ENCODE results near the gene FCHO1. TPM values are rescaled to one million over a fixed set of nuclear protein-coding genes. Genes with fewer than 3 reads are reported as not detected.

FCHO1 gene
- total RNA-seq, 1 experiment from 2014 or later = 1.1 TPM

DNA sequence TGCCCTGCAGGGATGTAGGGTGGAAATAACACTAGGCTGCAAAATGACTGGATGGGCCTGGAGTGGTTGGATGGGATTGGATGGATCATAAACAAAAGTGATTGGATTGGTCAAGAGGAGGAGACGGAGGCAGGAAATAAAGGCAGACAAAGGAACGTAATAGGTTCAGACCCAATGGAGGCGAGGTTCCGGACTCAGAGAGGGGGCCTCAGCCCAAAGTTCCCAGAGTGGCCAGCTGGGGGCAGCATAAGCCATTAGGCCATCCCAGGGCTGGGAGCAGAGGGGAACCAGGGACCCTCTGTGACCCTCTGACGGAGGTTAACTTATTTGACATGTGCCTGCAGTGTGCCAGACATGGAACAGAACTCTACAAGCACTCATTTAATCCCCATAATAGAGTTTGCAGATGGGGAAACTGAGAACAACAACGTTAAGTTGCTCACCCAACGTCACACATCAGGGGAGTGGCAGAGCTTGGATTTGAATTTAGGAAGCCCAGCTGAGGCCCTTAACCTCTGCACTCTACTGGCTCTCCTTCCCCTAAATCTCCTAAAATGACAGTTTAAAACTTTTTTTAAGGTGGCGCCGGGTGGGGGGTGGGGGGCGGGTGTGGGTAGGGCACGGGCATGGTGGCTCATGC, 47.3 kb upstream of the FCHO1 start:
- Histone ChIP-seq H3K36me3 (ENCODE audit: control insufficient read depth, insufficient read depth, low read length) (no peaks in the 10 kb centered on the region), H3K27me3 (ENCODE audit: control insufficient read depth, insufficient read depth, low read length) (no peaks in the 10 kb centered on the region), H3K27ac (ENCODE audit: low read length) (no peak overlapping the region), H3K4me1 (ENCODE audit: control insufficient read depth, insufficient read depth, low read length) (no peaks in the 10 kb centered on the region), H3K9me3 (ENCODE audit: control insufficient read depth, insufficient read depth, low read depth, low read length) (no peaks in the 10 kb centered on the region), H3K4me3 (ENCODE audit: low read depth in 2 of 2, low read length in 2 of 2) (no peak overlapping the region)
- intact Hi-C loops (cut with micrococcal nuclease; ENCODE audit: unreplicated experiment) = no loop called here
- TF ChIP-seq, protein P1, sequence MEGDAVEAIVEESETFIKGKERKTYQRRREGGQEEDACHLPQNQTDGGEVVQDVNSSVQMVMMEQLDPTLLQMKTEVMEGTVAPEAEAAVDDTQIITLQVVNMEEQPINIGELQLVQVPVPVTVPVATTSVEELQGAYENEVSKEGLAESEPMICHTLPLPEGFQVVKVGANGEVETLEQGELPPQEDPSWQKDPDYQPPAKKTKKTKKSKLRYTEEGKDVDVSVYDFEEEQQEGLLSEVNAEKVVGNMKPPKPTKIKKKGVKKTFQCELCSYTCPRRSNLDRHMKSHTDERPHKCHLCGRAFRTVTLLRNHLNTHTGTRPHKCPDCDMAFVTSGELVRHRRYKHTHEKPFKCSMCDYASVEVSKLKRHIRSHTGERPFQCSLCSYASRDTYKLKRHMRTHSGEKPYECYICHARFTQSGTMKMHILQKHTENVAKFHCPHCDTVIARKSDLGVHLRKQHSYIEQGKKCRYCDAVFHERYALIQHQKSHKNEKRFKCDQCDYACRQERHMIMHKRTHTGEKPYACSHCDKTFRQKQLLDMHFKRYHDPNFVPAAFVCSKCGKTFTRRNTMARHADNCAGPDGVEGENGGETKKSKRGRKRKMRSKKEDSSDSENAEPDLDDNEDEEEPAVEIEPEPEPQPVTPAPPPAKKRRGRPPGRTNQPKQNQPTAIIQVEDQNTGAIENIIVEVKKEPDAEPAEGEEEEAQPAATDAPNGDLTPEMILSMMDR (IDR thresholded peaks at IDR 0.05) = no peak; the same call in none of the 2 replicates
- no peak for TF ChIP-seq TCF7L2 (IDR thresholded peaks at IDR 0.05; ENCODE audit: low read depth, low read length)
- TF ChIP-seq, protein P2, sequence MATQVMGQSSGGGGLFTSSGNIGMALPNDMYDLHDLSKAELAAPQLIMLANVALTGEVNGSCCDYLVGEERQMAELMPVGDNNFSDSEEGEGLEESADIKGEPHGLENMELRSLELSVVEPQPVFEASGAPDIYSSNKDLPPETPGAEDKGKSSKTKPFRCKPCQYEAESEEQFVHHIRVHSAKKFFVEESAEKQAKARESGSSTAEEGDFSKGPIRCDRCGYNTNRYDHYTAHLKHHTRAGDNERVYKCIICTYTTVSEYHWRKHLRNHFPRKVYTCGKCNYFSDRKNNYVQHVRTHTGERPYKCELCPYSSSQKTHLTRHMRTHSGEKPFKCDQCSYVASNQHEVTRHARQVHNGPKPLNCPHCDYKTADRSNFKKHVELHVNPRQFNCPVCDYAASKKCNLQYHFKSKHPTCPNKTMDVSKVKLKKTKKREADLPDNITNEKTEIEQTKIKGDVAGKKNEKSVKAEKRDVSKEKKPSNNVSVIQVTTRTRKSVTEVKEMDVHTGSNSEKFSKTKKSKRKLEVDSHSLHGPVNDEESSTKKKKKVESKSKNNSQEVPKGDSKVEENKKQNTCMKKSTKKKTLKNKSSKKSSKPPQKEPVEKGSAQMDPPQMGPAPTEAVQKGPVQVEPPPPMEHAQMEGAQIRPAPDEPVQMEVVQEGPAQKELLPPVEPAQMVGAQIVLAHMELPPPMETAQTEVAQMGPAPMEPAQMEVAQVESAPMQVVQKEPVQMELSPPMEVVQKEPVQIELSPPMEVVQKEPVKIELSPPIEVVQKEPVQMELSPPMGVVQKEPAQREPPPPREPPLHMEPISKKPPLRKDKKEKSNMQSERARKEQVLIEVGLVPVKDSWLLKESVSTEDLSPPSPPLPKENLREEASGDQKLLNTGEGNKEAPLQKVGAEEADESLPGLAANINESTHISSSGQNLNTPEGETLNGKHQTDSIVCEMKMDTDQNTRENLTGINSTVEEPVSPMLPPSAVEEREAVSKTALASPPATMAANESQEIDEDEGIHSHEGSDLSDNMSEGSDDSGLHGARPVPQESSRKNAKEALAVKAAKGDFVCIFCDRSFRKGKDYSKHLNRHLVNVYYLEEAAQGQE (IDR thresholded peaks at IDR 0.05; ENCODE audit: insufficient read depth in 1 of 2, low read depth in 2 of 2, low read length in 1 of 2) = no peak
- no peak for TF ChIP-seq POLR2AphosphoS5 (IDR thresholded peaks at IDR 0.05; ENCODE audit: low read depth, low read length)
- TF ChIP-seq SIN3A (IDR thresholded peaks at IDR 0.05; ENCODE audit: borderline replicate concordance, insufficient read depth, low read depth, low read length) = no peak
- no peak for ATAC-seq
- no TSS peak for BruUV-seq (replicated peaks)
- peak; percentile 20 for DNase-seq (ENCODE audit: low read depth, low spot score)
- CTCF ChIA-PET = interaction anchor here (0.8 kb wide), 1 partner anchor 132 kb away, joined by 5 read pairs; no protein-coding TSS in a partner anchor
- in situ Hi-C loops (cut with HindIII; ENCODE audit: low pct_unique_long_range_greater_than_20kb, low sequenced_read_pairs) = no loop called here
- POLR2A ChIA-PET = no interaction called here

DNA sequence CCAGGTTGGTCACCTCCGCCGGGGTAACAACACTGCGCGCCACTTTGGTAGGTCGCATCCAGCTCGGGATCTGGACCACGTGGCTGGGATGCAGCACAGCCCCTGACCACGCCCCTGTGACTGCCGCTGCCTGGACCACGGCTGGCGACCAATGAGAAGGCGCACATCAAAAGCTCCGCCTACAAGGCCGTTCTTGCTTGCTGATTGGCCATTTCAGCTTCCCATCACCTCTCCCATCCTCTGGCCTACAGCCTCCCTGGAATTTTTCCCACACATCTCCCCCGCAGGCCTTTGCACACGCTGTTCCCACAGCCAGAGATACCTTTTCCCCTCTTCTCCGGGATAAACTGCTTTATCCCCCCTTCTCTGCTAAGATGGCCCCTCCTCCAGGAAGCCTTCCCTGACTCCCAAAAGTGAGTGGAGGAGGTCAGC, 44.5 kb upstream of the FCHO1 start:
- ATAC-seq (peak; percentile 45; the same call in 1 of the 2 replicates), DNase-seq (ENCODE audit: low read depth, low spot score) (no peak)
- Histone ChIP-seq H3K36me3 (ENCODE audit: control insufficient read depth, insufficient read depth, low read length) (no peaks in the 10 kb centered on the region), H3K27ac (ENCODE audit: low read length) (no peak overlapping the region), H3K9me3 (ENCODE audit: control insufficient read depth, insufficient read depth, low read depth, low read length) (no peaks in the 10 kb centered on the region), H3K27me3 (ENCODE audit: control insufficient read depth, insufficient read depth, low read length) (no peaks in the 10 kb centered on the region), H3K4me1 (ENCODE audit: control insufficient read depth, insufficient read depth, low read length) (no peaks in the 10 kb centered on the region), H3K4me3 (ENCODE audit: low read depth in 2 of 2, low read length in 2 of 2) (no peak overlapping the region)
- ChIA-PET CTCF (no interaction called here), POLR2A (no interaction called here)
- in situ Hi-C loops (cut with HindIII; ENCODE audit: low pct_unique_long_range_greater_than_20kb, low sequenced_read_pairs) = no loop called here
- TF ChIP-seq, protein P1 (IDR thresholded peaks at IDR 0.05) = no peak
- no peak for TF ChIP-seq POLR2AphosphoS5 (IDR thresholded peaks at IDR 0.05; ENCODE audit: low read depth, low read length)
- no peak for TF ChIP-seq SIN3A (IDR thresholded peaks at IDR 0.05; ENCODE audit: borderline replicate concordance, insufficient read depth, low read depth, low read length)
- TF ChIP-seq, protein P2 (IDR thresholded peaks at IDR 0.05; ENCODE audit: insufficient read depth in 1 of 2, low read depth in 2 of 2, low read length in 1 of 2) = no peak
- TF ChIP-seq TCF7L2 (IDR thresholded peaks at IDR 0.05; ENCODE audit: low read depth, low read length) = no peak
- no TSS peak for BruUV-seq (replicated peaks)
- intact Hi-C loops (cut with micrococcal nuclease; ENCODE audit: unreplicated experiment) = no loop called here

Measured in Panc1 (cell line).